Measurements from ENCODE around the gene LRP1. TPM values are rescaled to one million over a fixed set of nuclear protein-coding genes. Genes with fewer than 3 reads are reported as not detected.

Gene LRP1
- total RNA-seq, 1 donor from 2014 or later: 253 TPM

DNA sequence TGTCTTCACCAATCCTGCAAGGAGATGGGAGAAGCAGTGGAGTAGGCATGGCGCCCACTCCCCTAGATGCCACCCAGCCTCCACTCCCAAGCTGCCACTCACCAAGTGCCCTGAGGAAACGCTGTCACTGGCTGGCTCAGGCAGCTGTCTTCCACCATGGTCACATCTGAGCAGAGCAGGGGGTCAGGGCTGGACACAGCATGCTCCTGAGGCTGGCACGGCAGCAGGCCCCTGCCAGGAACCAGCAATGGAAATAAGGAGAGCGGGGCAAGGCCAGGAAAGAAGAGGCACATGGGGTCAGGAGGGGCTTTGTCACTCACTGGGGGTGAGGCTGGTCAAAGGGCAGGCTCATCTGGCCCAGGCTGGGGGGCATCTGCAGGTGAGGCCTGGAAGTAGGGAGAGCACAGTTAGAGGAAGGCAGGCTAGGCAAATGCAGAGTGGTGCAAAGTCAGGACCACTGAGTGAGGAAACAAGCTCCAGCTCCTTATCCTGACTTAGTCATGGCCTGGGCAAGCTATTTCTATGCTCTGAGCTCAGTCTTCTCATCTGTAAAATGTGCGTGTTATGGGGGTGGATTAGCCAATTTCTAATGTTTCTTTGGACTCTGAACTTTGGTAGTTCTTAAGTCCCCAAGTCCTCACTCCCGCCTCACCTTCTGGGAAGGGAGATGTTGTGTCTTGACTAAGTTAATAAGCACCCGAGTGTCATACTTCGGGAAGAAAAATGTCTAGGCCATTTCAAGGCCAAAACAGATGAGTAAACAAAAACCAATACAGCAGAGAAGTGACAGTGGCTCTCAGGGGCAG is 31.3 kb upstream of the LRP1 start:
- no peak for TF ChIP-seq CTCF (IDR thresholded peaks at IDR 0.05; ENCODE audit: unreplicated experiment)
- no peaks in the 10 kb centered on the region for H3K27me3 Mint-ChIP-seq (ENCODE audit: low read depth)
- H3K4me3 Mint-ChIP-seq: no peak overlapping the region
- H3K4me1 Mint-ChIP-seq: peaks cover 43% of the 10 kb centered on the region
- DNase-seq (ENCODE audit: low spot score in 2 of 2, unreplicated experiment in 2 of 2): no peak
- peak overlapping the region; percentile 95 for H3K27ac Mint-ChIP-seq
- peaks cover 28% of the 10 kb centered on the region for H3K36me3 Mint-ChIP-seq
- no peaks in the 10 kb centered on the region for H3K9me3 Mint-ChIP-seq

DNA sequence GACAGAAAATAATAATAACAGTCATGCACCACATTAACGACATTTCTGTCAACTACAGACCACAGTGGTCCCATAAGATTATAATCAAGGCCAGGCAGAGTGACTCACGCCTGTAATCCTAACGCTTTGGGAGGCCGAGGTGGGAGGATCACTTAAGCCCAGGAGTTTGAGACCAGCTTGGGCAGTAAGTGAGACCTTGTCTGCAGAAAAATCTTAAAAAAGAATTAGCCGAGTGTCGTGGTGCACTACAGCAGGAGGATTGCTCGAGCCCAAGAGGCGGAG is 30.8 kb upstream of the LRP1 start:
- no peaks in the 10 kb centered on the region for H3K9me3 Mint-ChIP-seq
- H3K36me3 Mint-ChIP-seq: peaks cover 27% of the 10 kb centered on the region
- TF ChIP-seq CTCF (IDR thresholded peaks at IDR 0.05; ENCODE audit: unreplicated experiment): no peak
- no peak overlapping the region for H3K4me3 Mint-ChIP-seq
- no peaks in the 10 kb centered on the region for H3K27me3 Mint-ChIP-seq (ENCODE audit: low read depth)
- H3K4me1 Mint-ChIP-seq: peaks cover 37% of the 10 kb centered on the region
- DNase-seq (ENCODE audit: low spot score in 2 of 2, unreplicated experiment in 2 of 2): no peak
- no peak overlapping the region for H3K27ac Mint-ChIP-seq

- Mint-ChIP-seq H3K36me3 (peaks cover 22% of the 10 kb centered on the region), H3K4me3 (no peak overlapping the region), H3K27ac (no peak overlapping the region), H3K9me3 (no peaks in the 10 kb centered on the region), H3K4me1 (peaks cover 28% of the 10 kb centered on the region), H3K27me3 (ENCODE audit: low read depth) (no peaks in the 10 kb centered on the region)
- no peak for DNase-seq (ENCODE audit: low spot score in 2 of 2, unreplicated experiment in 2 of 2)
- TF ChIP-seq CTCF (IDR thresholded peaks at IDR 0.05; ENCODE audit: unreplicated experiment): no peak
These were observed 29.7 kb upstream of the LRP1 start for GRCh38 chr12:57098546-57098945.

GRCh38 chr12:57099047-57099714 is 29.1 kb upstream of the LRP1 start:
- DNase-seq (ENCODE audit: low spot score in 2 of 2, unreplicated experiment in 2 of 2): no peak
- Mint-ChIP-seq H3K27ac (no peak overlapping the region), H3K36me3 (peaks cover 27% of the 10 kb centered on the region), H3K4me1 (peaks cover 23% of the 10 kb centered on the region), H3K27me3 (ENCODE audit: low read depth) (no peaks in the 10 kb centered on the region), H3K4me3 (no peak overlapping the region), H3K9me3 (no peaks in the 10 kb centered on the region)
- TF ChIP-seq CTCF (IDR thresholded peaks at IDR 0.05; ENCODE audit: unreplicated experiment): no peak

DNA sequence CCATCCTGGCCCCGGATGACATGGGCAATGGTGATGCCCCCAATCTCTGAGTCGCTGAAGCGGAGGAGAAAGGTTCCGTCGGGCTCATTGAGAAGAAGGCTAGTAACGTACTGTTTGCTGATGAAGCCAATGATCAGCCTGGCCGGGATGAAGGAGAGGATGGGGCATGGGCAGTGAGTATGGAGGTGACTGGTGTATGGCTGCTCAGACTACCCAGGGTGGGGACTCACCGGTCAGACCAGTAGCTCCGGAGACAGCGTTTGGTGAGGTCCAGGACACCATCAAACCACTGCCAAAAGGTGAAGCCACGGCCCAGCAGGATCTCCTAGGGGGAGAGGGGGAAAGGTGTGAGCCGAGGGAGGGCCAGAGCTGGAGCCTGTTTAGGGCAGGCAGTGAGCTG is 28.5 kb upstream of the LRP1 start:
- Mint-ChIP-seq H3K27me3 (ENCODE audit: low read depth) (no peaks in the 10 kb centered on the region), H3K36me3 (peaks cover 31% of the 10 kb centered on the region), H3K4me1 (peaks cover 17% of the 10 kb centered on the region), H3K4me3 (no peak overlapping the region), H3K9me3 (no peaks in the 10 kb centered on the region), H3K27ac (no peak overlapping the region)
- DNase-seq (ENCODE audit: low spot score in 2 of 2, unreplicated experiment in 2 of 2): no peak
- no peak for TF ChIP-seq CTCF (IDR thresholded peaks at IDR 0.05; ENCODE audit: unreplicated experiment)
